Body of pancreas (tissue), 4 donors: ENCODE data around the gene SLC16A1.

Experiments
- CTCF ChIP-seq, 7 experiments: fragments of 450-650 bp in 4 of 7; fragments of 200-600 bp in 3 of 7; sonication (generic) in 3 of 7; IDR thresholded peaks; one replicate each; pipeline ENCODE4 v1.5.1; 2016 to 2019; ENCODE audit warnings: antibody characterized with exemption in 7 of 7
- POLR2A ChIP-seq, 3 donors: fragments of 450-650 bp; IDR thresholded peaks; one replicate each; pipeline ENCODE4 v1.6.1; 2016; ENCODE audit warnings: antibody characterized with exemption in 3 of 3, mild to moderate bottlenecking in 2 of 3

GRCh38 chr1:112877750-112878149 is 78.2 kb downstream of the SLC16A1 start:
- TF ChIP-seq CTCF (IDR thresholded peaks at IDR 0.05) (no peak), POLR2A (IDR thresholded peaks at IDR 0.05) (no peak)
